NCI-H187 (cell line): Measurements from ENCODE around the gene RHEBL1.

Experiments
- DNase-seq, 2 experiments: peaks; one replicate each; lab custom pipeline; 2025; lab: John Stamatoyannopoulos, UW

The RHEBL1 gene

DNA sequence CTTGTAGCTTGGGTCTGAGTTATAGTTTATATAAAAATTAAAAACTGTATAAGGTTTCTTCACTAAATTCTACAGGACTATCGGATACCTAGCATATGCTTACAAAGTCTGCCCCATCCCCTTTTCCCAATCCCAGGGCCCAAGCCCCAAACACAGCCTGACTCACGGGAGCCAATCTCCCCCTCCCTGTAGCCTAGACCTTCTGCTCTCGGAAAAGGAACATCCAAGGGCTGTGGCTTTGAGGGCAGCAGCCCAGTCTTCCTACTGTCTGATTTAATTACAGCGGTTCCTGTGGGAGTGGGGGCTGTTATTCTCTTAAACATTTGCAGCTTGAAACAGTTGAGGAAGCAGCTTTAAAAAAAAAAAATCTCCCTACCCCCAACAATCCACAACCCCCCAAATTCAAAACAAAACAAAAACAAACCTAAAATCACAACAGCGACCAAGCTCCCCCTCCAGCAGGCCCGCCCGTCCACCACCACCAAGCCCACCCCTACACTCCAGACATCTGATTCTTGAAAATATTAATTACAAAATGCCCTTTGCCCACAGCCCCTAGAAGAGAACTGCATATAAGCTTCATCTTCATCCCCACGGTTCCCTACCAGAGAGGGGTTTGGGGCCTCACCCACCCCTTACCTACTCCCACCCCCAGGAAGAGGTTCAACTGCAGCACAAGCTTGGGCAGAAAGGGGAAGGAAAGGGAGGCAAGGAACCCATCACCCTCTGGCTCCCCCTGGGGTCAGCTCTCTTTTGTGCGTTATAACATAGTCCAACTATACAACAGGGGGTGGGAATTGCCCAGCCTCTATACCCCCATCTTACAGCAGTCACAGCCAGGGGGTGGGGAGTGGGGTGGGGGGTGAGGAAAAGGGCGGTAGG is 50.1 kb downstream of the RHEBL1 start:
- no peak for DNase-seq

DNA sequence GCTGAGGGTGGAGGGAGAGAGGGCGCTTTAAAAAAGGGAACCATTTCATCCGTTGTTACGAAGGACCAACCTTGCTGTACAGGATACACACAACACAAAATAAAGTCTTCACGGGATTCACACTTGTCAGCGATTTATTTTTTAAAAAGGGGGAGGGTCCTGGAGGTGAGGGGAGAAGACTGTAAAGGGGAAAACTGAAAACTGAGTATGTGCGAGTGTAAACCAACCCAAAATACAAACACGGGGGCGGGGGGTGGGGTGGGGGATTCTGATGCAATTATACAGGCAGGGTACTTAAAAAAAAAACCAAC is 50.7 kb downstream of the RHEBL1 start:
- DNase-seq: no peak

DNA sequence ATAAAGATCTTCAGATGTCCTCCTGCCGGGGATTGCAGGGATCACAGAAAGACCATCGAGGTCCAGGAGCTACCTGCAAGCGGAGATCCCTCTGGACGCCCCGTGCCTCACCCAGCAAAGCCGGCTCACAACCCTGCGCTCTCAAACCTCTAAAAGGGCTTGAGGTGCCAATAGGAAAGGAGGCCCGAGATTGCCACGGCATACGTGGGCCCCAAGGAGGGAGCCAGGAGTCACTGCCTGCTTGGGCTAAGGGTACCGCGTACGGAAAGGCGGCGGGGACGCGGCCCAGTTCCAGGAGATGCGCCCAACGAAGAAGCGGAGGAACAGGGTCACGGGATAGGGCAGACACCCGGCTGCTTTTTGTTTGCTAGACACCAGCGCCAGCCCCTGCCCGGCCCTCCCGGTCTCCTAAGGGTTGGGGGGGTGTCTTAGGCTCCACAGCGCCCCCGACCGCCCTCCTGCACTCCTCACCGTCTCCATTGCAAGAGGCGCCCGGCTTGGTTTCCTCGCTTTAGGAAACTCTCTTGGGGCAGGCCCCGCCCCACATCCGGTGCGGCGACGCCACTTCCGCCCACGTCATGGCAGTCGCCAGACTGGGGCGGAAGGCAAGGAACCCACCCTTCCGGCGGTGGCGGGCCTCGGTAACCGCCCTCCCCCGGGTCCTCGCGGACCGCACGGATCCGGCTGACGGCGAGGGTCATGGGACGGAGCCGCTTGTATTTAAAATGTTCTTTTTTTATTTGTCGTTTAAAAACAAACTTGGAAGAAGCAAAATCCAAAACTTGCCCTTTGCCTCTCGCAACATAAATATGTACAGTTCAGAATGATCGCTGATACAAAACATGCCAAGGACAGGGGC is 51.3 kb downstream of the RHEBL1 start, which contains the start of gene PRKAG1:
Gene PRKAG1 (minus strand): TSS at position 516 of the 859 bp plus-strand sequence. CDS start 36 bp downstream, at position 480.
- peak; percentile 84 to 92 for DNase-seq

DNA sequence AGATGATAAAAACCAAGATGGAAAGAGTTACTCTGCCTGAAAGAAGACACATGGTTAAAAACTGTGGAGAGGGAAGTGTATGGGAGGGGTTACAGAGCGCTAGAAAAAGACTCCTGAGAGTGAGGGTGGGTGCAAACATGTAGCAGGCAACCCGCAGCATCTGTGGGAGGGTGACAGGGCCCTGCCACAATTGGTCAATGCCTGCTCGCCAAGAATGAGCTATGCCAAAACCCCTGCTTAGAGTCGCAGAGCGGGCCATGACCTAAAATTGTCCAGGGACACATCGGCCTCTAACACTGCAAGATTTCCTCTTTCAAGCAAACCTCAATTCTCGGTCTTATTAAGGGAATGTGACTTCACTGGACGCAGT is 51.9 kb downstream of the RHEBL1 start:
- no peak for DNase-seq

GRCh38 chr12:49015196-49015595 is 54.6 kb downstream of the RHEBL1 start:
- no peak for DNase-seq
